Keratinocyte (primary cell): ENCODE data around the gene VAMP1.

Experiments
- CTCF ChIP-seq, 3 experiments: IDR thresholded peaks in 1 of 3; conservative IDR thresholded peaks in 1 of 3; optimal IDR thresholded peaks in 1 of 3; 2 replicates in 2 of 3; 3 replicates in 1 of 3; pipeline versions ENCODE3 to v1.5.1; 2011; ENCODE audit warnings: low read length in 3 of 3, mild to moderate bottlenecking in 3 of 3, moderate library complexity in 2 of 3, control low read depth in 1 of 3, inconsistent platforms in 1 of 3; ENCODE audit not compliant: insufficient read depth in 2 of 3; ENCODE audit errors: extremely low read depth in 1 of 3
- EZH2 ChIP-seq: IDR thresholded peaks from one replicate; pipeline ENCODE4 v1.6.1; 2012; ENCODE audit warnings: inconsistent platforms, mild to moderate bottlenecking, low read length, moderate library complexity

- TF ChIP-seq EZH2 (no peak), CTCF (optimal IDR thresholded peaks at IDR 0.05 in 1 of 3, IDR thresholded peaks at IDR 0.05 in 1 of 3, conservative IDR thresholded peaks at IDR 0.05 in 1 of 3; ENCODE audit: extremely low read depth in 1 of 3, insufficient read depth in 2 of 3, low read length in 3 of 3) (peak; percentile 81 to 97 (median 86))
These were observed 47.0 kb downstream of the VAMP1 start for GRCh38 chr12:6423267-6424007.
